Erythroblast (primary cell): ENCODE measurements around the gene CASZ1.

ENCODE experiments used
- GATA1 ChIP-seq: IDR thresholded peaks from 2 replicates; pipeline ENCODE4 v1.6.1; 2011; ENCODE audit warnings: low read depth, mild to moderate bottlenecking, control low read depth, low read length, moderate library complexity
- POLR2A ChIP-seq: IDR thresholded peaks from 2 replicates; pipeline ENCODE4 v1.6.1; 2011; ENCODE audit warnings: mild to moderate bottlenecking, low read length

DNA sequence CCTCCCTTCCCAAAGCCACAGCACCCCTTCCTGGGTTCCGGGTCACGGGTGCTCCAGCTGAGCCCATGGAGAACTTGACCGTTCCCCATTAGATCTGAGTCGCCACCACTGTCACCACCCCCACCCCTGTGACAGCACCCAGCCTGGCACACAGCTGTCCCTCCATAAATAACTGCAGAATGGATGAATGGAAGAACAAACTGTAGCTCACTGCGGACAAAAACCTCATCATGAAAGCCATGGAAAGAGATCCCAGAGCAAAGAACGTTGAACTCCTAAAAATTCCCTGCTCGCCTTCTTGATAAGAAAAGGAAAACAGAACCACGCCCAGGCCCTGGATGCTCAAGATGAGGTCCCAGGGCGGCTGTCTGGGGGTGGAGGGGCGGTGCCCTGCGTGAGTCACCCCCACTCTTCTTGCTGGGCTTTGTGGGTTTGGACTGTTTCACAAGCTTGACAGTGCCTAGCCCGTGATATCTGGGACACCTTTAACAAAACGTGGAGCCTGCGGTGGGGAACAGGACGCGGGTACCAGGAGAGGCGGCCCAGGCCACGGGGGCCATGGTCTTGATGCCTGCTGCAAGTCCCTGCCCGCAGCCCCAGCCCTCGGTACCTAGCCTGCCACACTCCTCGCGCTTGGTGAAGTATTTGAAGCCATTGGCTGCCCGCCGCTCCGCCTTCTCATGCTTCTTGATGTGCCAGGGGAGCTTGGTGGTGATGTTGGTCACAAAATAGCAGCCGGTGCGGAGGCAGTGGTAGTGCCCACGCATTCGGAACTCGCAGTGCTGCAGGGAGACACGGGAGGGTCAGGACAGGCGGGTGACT, 151.9 kb downstream of the CASZ1 start:
- no peak for TF ChIP-seq POLR2A
- no peak for TF ChIP-seq GATA1
